Measurements from ENCODE around the gene VGLL3. TPM values are rescaled to one million over a fixed set of nuclear protein-coding genes. Genes with fewer than 3 reads are reported as not detected.
"Not testable (repeated sequence)": the region's sequence is repeated elsewhere in the genome, so short reads cannot be mapped to it uniquely, and the experiment has no call there.

Gene VGLL3
- total RNA-seq, 8 experiments from 2014 or later: 0.32 to 207 (median 14.4) TPM

DNA sequence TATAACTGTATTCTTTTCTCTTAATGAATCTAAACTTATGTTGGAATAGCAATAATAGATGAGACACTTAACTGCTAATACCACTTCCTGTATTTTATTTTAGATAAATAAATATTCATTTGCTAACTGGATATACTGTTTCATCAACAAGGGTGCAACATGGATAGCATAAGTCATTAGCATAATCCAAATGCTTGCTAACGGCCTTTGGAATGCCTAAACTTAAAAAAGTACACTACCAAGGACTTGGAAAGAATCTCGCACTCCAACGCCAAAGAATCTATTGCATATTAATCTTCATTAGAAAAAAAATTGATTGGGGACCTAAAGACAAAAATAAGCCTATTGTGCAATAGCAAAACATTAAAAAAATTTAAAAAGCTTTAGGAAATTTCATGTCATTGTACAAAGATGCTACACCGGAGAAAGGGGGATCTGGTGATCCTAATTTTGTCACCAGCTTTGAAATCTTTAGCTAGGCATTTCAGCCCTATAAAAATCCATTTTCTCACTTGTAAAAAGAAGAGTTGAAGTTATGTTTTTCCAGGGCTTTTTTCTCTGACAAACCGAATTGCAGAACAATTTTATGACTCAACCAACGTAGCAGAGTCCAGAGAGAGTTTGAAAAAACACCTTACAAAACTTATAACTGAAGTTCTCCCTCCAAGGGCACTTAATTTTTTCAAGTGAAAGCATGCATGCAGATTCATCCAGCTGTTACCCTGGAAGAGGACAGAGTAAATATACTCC lies 4.1 kb downstream of the VGLL3 start:
- WGBS, 10 experiments: 0 to 85% (median 69%) methylated on average over 3 to 6 of the region's 6 CpGs; no CpG with 5 or more reads in 1 of the 10 experiments
- ATAC-seq (replicated peaks in 6 of 8): no peak
- no peaks in the 10 kb centered on the region for H3K4me1 ChIP-seq (replicated peaks in 1 of 2)
- no peak overlapping the region for H3K27ac ChIP-seq
- in situ Hi-C loops (cut with MboI; ENCODE audit: low pct_unique_long_range_greater_than_20kb in 2 of 9, low sequenced_read_pairs in 9 of 9, unreplicated experiment in 9 of 9): loop anchor here in 2 of 9 experiments (25.0 kb wide), 2 partner anchors 100 to 200 kb away; no protein-coding TSS in a partner anchor
- H3K4me3 ChIP-seq: no peak overlapping the region

GRCh38 chr3:86985181-86985826 lies 5.6 kb downstream of the VGLL3 start:
- ATAC-seq (replicated peaks in 6 of 8): no peak
- Histone ChIP-seq H3K4me1 (replicated peaks in 1 of 2) (peaks cover 0 to 3% of the 10 kb centered on the region in 2 donors), H3K27ac (no peak overlapping the region), H3K4me3 (no peak overlapping the region)
- WGBS, 10 experiments: 0 to 100% (median 75%) methylated on average over 1 to 2 of the region's 2 CpGs; no CpG with 5 or more reads in 1 of the 10 experiments
- in situ Hi-C loops (cut with MboI; ENCODE audit: low pct_unique_long_range_greater_than_20kb in 2 of 9, low sequenced_read_pairs in 9 of 9, unreplicated experiment in 9 of 9): loop anchor here in 2 of 9 experiments (25.0 kb wide), 2 partner anchors 102 to 198 kb away; no protein-coding TSS in a partner anchor

GRCh38 chr3:86984271-86984670 lies 6.7 kb downstream of the VGLL3 start:
- in situ Hi-C loops (cut with MboI; ENCODE audit: low pct_unique_long_range_greater_than_20kb in 2 of 9, low sequenced_read_pairs in 9 of 9, unreplicated experiment in 9 of 9): loop anchor here in 2 of 9 experiments (25.0 kb wide), 2 partner anchors 103 to 197 kb away; no protein-coding TSS in a partner anchor
- Histone ChIP-seq H3K27ac (no peak overlapping the region), H3K4me3 (no peak overlapping the region), H3K4me1 (replicated peaks in 1 of 2) (peaks cover 0 to 3% of the 10 kb centered on the region in 2 donors)
- ATAC-seq (replicated peaks in 6 of 8): no peak
- WGBS, 10 experiments: 7 to 100% (median 92%) methylated on average over 1 to 2 of the region's 2 CpGs

DNA sequence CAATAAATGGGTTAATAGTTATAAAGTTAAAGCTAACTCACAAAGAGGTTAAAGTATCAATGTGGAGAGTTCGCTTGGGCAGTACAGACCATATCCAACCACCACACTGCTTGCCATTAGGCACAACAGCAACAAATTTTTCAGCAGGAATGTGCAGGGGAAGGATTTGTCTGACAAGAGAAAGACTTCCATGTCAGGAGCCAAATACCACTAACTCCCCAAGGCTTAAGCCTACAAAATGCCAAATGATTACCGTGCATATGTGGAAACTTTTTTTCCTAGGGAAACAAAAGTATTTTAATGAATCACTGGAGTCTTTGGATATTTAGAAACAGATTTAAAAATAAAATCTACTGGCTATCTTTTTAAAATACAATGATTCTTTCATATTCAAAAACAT lies 8.1 kb downstream of the VGLL3 start:
- in situ Hi-C loops (cut with MboI; ENCODE audit: low pct_unique_long_range_greater_than_20kb in 2 of 9, low sequenced_read_pairs in 9 of 9, unreplicated experiment in 9 of 9): loop anchor here in 2 of 9 experiments (25.0 kb wide), 2 partner anchors 104 to 196 kb away; no protein-coding TSS in a partner anchor

GRCh38 chr3:86978111-86978551 lies 12.8 kb downstream of the VGLL3 start:
- WGBS, 10 experiments: 40 to 100% (median 84%) methylated on average over 1 to 6 of the region's 6 CpGs; no CpG with 5 or more reads in 2 of the 10 experiments
- Histone ChIP-seq H3K27ac (no peak overlapping the region), H3K4me1 (replicated peaks in 1 of 2) (peaks cover 0 to 3% of the 10 kb centered on the region in 2 donors), H3K4me3 (no peak overlapping the region)
- in situ Hi-C loops (cut with MboI; ENCODE audit: low pct_unique_long_range_greater_than_20kb in 2 of 9, low sequenced_read_pairs in 9 of 9, unreplicated experiment in 9 of 9): loop anchor here in 2 of 9 experiments (25.0 kb wide), 2 partner anchors 109 to 191 kb away; no protein-coding TSS in a partner anchor
- peak in 2 of 8 experiments; percentile 11 to 70 for ATAC-seq (replicated peaks in 6 of 8)

More for the DNA sequence above, 8.1 kb downstream of the VGLL3 start:
- H3K4me1 ChIP-seq (replicated peaks in 1 of 2): peaks cover 0 to 3% of the 10 kb centered on the region in 2 donors
- H3K27ac ChIP-seq: no peak overlapping the region
- H3K4me3 ChIP-seq: no peak overlapping the region
- 13 to 87% (median 52%) methylated on average over 1 to 2 of the region's 2 CpGs; no CpG with 5 or more reads in 2 of the 10 experiments for WGBS, 10 experiments
- ATAC-seq (replicated peaks in 6 of 8): peak in 1 of 8 experiments; percentile 44

DNA sequence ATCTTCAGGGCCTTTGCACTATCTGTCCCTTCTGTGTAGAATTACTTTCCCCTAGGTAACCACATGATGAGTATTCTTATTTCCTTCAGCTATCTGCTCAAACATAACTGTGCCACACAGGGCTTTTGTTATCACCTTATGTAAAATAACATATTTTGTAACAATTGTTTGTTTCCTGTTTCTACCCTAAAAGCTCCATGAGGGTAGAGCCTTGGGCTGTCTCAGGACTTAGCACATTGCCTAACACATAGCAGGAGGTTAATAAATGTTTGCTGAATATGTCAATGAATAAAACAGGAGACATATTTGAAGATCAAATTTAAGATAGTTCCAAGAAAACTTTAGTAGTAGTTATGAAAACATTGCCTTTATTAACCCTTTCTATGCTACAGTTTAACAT lies 14.7 kb downstream of the VGLL3 start:
- in situ Hi-C loops (cut with MboI; ENCODE audit: low pct_unique_long_range_greater_than_20kb in 2 of 9, low sequenced_read_pairs in 9 of 9, unreplicated experiment in 9 of 9): loop anchor here in 2 of 9 experiments (25.0 kb wide), 2 partner anchors 111 to 189 kb away; no protein-coding TSS in a partner anchor
- peak in 1 of 8 experiments; percentile 60 for ATAC-seq (replicated peaks in 6 of 8)
- Histone ChIP-seq H3K4me3 (no peak overlapping the region), H3K27ac (no peak overlapping the region), H3K4me1 (replicated peaks in 1 of 2) (peaks cover 0 to 3% of the 10 kb centered on the region in 2 donors)

GRCh38 chr3:86974177-86974576 lies 16.8 kb downstream of the VGLL3 start:
- WGBS, 10 experiments: 82 to 100% (median 98%) methylated on average over 1 to 8 of the region's 8 CpGs; no CpG with 5 or more reads in 2 of the 10 experiments

DNA sequence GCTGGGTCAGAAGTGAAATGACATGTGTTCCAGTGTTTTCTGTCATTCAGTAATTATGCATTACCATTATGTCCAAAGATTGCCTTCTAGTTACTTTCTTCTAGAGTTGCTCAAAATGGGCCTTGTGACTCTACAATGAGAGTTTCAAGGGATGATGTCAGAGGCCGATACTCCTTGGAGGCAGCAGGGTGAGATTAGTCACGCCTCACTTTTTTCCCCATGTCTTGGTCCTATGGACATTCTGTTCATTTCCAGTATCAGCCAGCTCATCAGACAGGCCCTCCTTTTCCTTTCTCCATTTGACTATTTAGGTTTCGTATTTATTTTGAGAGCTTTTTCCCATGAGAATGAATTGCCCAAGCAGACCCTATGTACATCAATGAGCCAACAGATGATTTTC lies 17.5 kb downstream of the VGLL3 start:
- WGBS, 10 experiments: 0 to 100% (median 96%) methylated on average over 1 to 3 of the region's 3 CpGs; no CpG with 5 or more reads in 2 of the 10 experiments
- Histone ChIP-seq H3K4me1 (replicated peaks in 1 of 2) (no peaks in the 10 kb centered on the region), H3K27ac (no peak overlapping the region), H3K4me3 (no peak overlapping the region)
- ATAC-seq (replicated peaks in 6 of 8): peak in 6 of 8 experiments; percentile 54 to 87 (median 60)
- in situ Hi-C loops (cut with MboI; ENCODE audit: low pct_unique_long_range_greater_than_20kb in 2 of 9, low sequenced_read_pairs in 9 of 9, unreplicated experiment in 9 of 9): loop anchor here in 2 of 9 experiments (25.0 kb wide), 1 partner anchor 186 kb away; no protein-coding TSS in a partner anchor

More at GRCh38 chr3:86974177-86974576, 16.8 kb downstream of the VGLL3 start:
- not testable (repeated sequence) for H3K4me3 ChIP-seq; H3K27ac ChIP-seq; ATAC-seq (replicated peaks in 6 of 8); H3K4me1 ChIP-seq (replicated peaks in 1 of 2)
- in situ Hi-C loops (cut with MboI; ENCODE audit: low pct_unique_long_range_greater_than_20kb in 2 of 9, low sequenced_read_pairs in 9 of 9, unreplicated experiment in 9 of 9): loop anchor here in 2 of 9 experiments (25.0 kb wide), 1 partner anchor 187 kb away; no protein-coding TSS in a partner anchor

GRCh38 chr3:86969500-86970189 lies 21.3 kb downstream of the VGLL3 start:
- peak in 3 of 8 experiments; percentile 13 to 41 (median 39) for ATAC-seq (replicated peaks in 6 of 8)
- 46 to 100% (median 81%) methylated on average over 2 to 6 of the region's 6 CpGs for WGBS, 10 experiments
- Histone ChIP-seq H3K27ac (no peak overlapping the region), H3K4me1 (replicated peaks in 1 of 2) (no peaks in the 10 kb centered on the region), H3K4me3 (no peak overlapping the region)
- in situ Hi-C loops (cut with MboI; ENCODE audit: low pct_unique_long_range_greater_than_20kb in 2 of 9, low sequenced_read_pairs in 9 of 9, unreplicated experiment in 9 of 9): loop anchor here in 2 of 9 experiments (25.0 kb wide), 1 partner anchor 182 kb away; no protein-coding TSS in a partner anchor

DNA sequence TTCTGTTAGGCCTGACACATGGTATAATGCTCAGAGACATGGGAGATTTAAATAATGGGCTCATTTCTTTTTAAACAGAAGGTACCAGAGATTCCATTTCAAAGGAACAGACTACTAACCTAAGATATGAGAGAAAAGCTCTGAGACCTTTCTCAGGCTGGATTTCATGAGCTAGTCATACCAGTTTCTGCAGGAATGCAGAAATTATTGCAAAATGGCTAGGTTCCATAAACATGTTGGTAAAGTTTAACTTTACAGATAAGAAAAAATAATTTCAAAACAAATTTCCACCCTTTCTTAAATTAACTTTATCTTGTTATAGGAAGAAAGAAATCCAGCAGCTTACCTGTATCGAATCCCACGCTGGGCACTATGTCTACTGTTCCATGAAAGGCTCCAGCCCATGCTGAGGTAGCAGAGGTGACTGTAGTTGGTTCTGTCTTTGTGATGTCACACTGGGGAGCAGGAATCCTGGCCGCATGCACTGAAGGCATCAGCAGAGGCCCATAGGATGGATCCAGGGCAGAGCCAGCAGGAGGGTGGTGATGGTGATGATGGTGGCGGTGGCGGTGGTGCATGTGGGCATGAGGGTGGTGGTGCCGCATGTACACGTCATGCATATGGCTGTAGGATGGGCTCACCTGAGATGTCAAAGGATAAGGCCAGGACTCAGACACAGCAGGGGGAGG lies 22.6 kb downstream of the VGLL3 start:
- H3K27ac ChIP-seq: no peak overlapping the region
- H3K4me3 ChIP-seq: no peak overlapping the region
- in situ Hi-C loops (cut with MboI; ENCODE audit: low pct_unique_long_range_greater_than_20kb in 2 of 9, low sequenced_read_pairs in 9 of 9, unreplicated experiment in 9 of 9): loop anchor here in 2 of 9 experiments (25.0 kb wide), 1 partner anchor 181 kb away; no protein-coding TSS in a partner anchor
- no peaks in the 10 kb centered on the region for H3K4me1 ChIP-seq (replicated peaks in 1 of 2)
- 75 to 100% (median 97%) methylated on average over 1 to 4 of the region's 7 CpGs; no CpG with 5 or more reads in 2 of the 10 experiments for WGBS, 10 experiments
- ATAC-seq (replicated peaks in 6 of 8): no peak

DNA sequence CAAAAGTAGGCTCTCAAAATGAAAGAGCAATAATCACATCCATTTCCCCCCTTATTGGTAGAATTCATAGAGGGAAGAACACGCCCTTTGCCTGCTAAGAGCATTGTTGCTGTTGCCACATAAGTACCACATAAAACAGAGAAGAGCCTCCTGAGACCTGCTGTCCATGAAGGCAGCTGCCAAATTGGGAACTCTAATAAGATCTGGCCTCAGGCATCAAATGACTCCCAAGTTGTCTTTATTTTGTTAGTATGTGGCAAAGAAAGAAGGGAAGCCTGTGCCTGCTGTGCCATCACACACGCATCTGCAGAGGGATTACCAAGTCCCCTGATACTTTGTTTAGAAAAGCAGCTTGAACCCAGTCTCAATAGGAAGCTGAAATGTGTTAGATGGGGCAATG lies 23.9 kb downstream of the VGLL3 start:
- Histone ChIP-seq H3K4me3 (no peak overlapping the region), H3K4me1 (replicated peaks in 1 of 2) (no peaks in the 10 kb centered on the region), H3K27ac (no peak overlapping the region)
- in situ Hi-C loops (cut with MboI; ENCODE audit: low pct_unique_long_range_greater_than_20kb in 2 of 9, low sequenced_read_pairs in 9 of 9, unreplicated experiment in 9 of 9): loop anchor here in 2 of 9 experiments (25.0 kb wide), 1 partner anchor 180 kb away; no protein-coding TSS in a partner anchor
- WGBS, 10 experiments: 88 to 100% (median 100%) methylated on average over 1 of the region's 2 CpGs; no CpG with 5 or more reads in 5 of the 10 experiments
- no peak for ATAC-seq (replicated peaks in 6 of 8)

Measured in motor neuron (in vitro differentiated cells).